GM23248 (cell line): ENCODE data around the gene TPD52L2.

Experiments
- EZH2 ChIP-seq: fragments of 200-600 bp; sonication (generic); IDR thresholded peaks from 2 replicates; pipeline ENCODE4 v1.6.1; 2018; ENCODE audit warnings: antibody characterized with exemption, mild to moderate bottlenecking; ENCODE audit not compliant: insufficient read depth, poor library complexity, severe bottlenecking
- EZH2phosphoT487 ChIP-seq: fragments of 200-600 bp; sonication (generic); IDR thresholded peaks from 2 replicates; pipeline ENCODE4 v1.6.1; 2018; ENCODE audit warnings: antibody characterized with exemption, moderate library complexity, mild to moderate bottlenecking, low read depth; ENCODE audit not compliant: insufficient read depth

DNA sequence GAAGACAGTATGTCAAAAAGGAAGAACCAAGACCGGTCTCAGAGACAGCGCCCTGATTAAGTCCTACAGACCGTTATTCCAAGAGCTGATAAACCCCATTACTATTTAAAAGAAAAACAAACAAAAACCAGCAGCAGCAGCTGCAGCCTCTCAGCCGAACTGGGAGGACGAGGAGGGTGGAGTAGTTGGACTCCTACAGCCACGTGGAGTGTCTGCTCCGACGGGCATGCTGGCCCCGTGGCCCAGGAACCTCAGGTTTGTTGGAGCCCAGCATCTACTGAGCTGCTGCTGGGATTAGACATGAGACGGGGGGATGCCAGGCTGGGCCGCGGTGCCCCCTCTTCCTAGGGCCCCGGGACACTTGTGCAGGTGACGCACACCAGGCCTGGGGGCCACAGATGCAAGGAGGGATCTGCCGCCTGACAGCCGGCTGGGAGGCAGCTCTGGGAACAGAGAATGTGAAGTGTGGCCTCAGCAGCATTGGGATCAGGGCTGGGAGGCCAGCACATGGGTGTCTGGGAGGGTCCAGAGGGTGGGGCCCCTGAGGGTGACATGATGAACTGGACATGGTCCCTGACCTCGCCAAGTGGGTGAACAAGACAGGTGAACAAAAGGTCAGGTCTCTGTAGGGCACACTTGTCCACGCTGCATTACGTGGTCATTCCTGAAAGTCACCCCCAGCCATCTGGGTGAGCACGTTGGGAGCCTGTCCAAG is 31.1 kb upstream of the TPD52L2 start:
- no peak for TF ChIP-seq EZH2
- TF ChIP-seq EZH2phosphoT487 = no peak
